Right lung (tissue), 5 donors: Measurements from ENCODE around the gene R3HDM2. TPM values are rescaled to one million over a fixed set of nuclear protein-coding genes. Genes with fewer than 3 reads are reported as not detected.

Experiments
- DNase-seq, 2 donors: peaks; one replicate each; pipeline ENCODE4 v3.0.0-alpha.2; 2013
- polyA plus RNA-seq, 5 donors: library from polyadenylated mRNA; unstranded; fragments of 120-200 nt; gene quantifications; one replicate each; pipeline versions ENCODE4 v1.2.1 to v1.2.3, GENCODE V29; 2013; ENCODE audit warnings: inconsistent platforms in 1 of 5, low replicate concordance in 1 of 5; ENCODE audit not compliant: insufficient read length in 5 of 5, insufficient read depth in 1 of 5

R3HDM2 gene
- polyA plus RNA-seq, 5 donors = 60.9 to 89.4 (median 80.8) TPM

GRCh38 chr12:57272337-57273151, 158.3 kb downstream of the R3HDM2 start:
- no peak for DNase-seq

- DNase-seq = no peak
Observed at GRCh38 chr12:57270966-57271470, 159.8 kb downstream of the R3HDM2 start.

- DNase-seq = no peak
Observed at GRCh38 chr12:57268264-57268663, 162.6 kb downstream of the R3HDM2 start.

DNA sequence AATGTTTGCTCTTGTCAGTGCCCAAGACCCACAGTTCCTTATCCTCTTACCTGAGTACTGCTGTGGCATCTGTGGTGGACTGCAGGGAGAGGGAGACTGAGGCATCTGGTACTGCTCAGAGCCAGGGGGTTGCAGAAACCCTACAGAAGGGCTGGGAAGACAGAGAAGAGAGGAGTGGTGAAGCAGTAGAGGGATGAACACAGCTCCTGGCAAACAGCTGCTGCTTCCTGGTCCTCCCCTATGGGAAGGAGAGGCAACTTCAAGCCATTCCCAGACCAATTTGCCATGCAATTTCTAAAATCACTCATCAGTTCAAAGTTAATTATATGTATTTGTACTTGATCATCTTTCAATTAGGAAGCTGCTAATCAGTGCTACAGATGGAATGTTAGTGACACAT, 164.2 kb downstream of the R3HDM2 start:
- DNase-seq = no peak

GRCh38 chr12:57263096-57263495, 167.7 kb downstream of the R3HDM2 start:
- DNase-seq = no peak

GRCh38 chr12:57262126-57262822, 168.6 kb downstream of the R3HDM2 start:
- DNase-seq = no peak

DNA sequence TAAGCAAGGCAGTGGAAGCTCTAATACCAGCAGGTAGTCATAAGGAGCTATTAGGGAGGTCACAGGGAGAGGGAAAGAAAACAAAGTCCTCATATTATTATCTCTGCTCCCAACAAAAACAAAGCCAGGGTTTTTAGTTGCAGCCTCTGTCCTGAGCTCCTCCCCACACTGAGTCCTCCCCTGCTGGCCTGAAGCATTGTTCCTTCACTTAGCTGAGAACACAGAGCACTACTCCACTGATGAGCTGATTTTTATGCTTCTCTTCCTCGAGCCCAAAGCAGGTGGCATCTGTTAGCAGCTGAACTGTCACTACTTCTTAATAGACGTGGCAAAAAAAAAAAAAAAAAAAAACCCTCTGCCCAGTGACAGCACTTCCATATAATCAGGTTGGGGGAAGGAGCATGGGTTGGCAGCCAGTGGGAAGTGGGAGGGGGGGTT, 169.4 kb downstream of the R3HDM2 start:
- DNase-seq = no peak

DNA sequence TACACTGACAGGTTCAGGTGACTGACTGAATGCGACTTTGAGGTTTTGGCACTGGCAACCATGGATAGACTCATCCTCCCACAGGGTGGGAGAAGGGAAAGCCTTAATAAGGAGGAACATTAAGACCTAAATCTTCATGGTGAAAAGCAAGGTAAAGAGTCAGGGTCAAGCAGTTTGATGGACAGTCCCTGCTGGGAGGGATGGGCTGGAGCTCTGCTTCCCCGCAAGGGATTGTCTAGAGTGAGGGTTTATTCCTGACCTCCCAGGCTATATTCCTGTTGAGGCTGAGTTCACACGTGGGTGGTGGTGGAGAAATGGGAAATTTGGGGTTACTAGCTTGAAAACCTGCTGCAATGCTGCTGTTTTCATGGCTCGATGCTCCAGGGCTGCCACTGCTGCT, 170.5 kb downstream of the R3HDM2 start:
- no peak for DNase-seq

- no peak for DNase-seq
Observed at GRCh38 chr12:57258977-57259970, 171.6 kb downstream of the R3HDM2 start.

DNA sequence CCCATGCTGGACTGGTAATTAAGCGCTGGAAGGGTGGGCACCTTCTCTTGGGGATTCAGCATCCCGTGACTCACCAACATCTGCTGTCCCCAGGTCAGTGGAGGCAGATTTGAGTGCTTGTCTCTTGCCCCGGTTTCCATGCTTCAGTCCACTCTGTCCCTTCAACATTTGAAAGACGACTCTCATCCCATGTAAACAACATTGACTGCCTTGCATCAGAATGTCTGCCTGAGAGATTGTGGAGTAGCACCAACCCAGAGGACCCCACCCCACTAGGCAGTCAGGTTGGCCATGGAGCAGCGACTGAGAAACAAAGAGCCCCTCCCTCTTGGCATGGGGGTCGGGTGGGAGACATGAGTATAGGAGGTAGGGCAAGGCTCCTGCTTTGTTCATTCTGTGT, 174.9 kb downstream of the R3HDM2 start:
- DNase-seq = no peak

- DNase-seq = no peak
Observed at GRCh38 chr12:57254506-57255280, 176.2 kb downstream of the R3HDM2 start.

GRCh38 chr12:57250956-57251355, 179.9 kb downstream of the R3HDM2 start, which contains the start of gene STAC3:
Gene STAC3, minus strand, starts transcription at chr12:57251187. Its CDS starts 1,551 bp downstream, at chr12:57249636.
- no peak for DNase-seq

DNA sequence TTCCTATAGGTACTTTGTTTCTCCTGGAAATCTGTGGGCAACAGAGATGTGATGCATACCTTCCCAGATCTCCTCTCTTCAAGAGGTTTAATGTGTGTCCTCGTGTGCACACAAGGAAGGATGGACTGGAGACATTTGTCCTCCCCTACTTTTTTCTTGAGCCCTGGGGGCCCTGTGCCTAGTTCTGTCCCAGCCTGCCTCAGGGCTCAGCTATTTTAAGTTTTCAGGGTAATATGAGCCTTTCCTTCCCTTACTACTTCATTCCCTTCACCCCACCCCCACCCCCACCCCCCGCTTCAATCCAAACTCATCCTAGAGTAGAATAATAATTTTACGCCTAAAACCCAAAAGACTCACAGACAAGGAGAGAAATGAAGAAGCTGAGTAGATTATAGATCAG, 180.3 kb downstream of the R3HDM2 start:
- no peak for DNase-seq

DNA sequence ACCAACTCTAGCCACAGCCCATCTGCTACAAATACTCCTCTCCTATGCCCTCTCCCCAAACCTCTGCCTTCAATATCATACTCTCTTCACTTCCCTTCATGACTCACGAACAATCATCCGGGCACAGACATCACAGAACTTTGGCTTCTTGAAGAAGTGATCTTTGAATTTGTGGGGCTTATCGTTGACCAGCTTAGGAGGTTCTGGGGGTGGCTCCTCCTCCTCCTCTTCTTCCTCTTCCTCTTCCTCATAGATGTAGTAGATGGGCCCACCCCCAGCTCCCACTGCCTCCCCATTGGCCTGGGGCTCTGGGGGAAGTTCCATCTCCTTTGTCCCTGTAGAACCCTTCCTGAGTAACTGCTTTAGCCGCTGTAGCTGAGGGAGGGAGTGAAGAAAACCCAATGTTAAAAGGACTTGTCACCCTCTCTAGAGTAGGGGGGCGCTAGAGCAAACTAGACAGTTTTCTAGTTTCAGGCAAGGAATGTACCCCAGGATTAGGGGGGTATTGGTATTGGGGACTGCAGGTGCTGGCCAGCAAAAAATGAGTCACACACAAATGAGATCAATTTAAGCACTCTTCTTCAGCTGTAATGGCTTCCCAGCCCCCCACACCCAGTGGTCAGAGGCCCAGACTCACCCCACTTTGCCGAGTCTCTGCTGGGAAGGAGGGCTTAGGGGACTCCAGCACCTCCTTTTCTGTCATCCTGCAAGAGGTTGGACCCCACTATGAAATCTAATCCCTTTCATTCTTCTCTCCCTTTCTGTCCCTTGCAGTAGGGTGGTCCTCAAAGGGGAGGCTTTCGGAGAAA, 181.7 kb downstream of the R3HDM2 start:
- no peak for DNase-seq

DNA sequence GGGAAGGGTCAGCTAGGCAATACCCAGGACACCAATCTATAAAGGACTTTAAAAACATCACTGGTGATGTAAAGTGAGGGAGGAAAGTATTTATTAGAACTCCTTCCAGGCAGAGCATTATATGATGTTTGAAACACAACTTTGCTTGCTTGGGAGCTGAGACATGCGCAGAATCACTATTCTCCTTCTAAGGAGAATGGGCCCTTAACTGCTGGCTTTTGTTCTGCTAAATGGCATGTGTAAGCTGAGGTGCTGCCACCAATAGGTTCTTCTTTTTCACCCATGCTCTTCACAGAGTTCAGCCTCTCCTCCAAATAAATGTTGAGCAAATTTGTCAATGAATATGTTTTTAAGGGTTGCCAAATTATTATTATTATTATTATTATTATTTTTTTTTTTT, 183.8 kb downstream of the R3HDM2 start:
- no peak for DNase-seq

DNA sequence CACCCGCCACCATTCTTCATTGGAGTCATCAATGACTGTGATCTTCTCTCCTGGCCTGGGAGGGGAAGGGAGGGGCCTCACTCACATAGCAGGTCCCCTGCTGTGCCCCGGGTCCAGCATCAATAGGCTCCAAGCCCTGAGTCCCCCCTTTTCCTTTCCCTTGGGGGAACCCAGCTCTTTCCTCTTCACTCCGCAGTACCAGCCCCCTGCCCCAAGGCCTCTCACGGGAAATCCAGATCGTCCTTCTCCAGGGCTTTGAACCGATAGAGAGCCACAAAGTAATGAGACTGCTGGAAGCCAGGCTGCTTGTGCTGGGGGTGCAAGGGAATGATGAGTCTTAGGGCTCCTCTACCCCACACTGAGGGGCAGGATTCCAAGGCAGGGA, 186.5 kb downstream of the R3HDM2 start:
- DNase-seq = no peak

GRCh38 chr12:57243521-57244311, 187.1 kb downstream of the R3HDM2 start:
- peak; percentile 59 to 62 for DNase-seq

GRCh38 chr12:57242691-57243454, 188.0 kb downstream of the R3HDM2 start:
- DNase-seq = no peak
